Psoas muscle (tissue), 8 donors: ENCODE measurements around the gene KIAA0513. TPM values are rescaled to one million over a fixed set of nuclear protein-coding genes. Genes with fewer than 3 reads are reported as not detected.

Experiments used
- ATAC-seq, 4 donors: fragments of 200-7000 bp; cut with Tn5 transposase; one replicate each; pipeline ENCODE4 v1.9.1; 2020; ENCODE audit warnings: moderate library complexity in 3 of 4, mild to moderate bottlenecking in 2 of 4
- DNase-seq, 2 donors: peaks; one replicate each; pipeline ENCODE4 v3.0.0-alpha.2; 2020
- H3K27ac ChIP-seq: fragments of 200-600 bp; one replicate; pipeline ENCODE4 v1.8.0; 2022
- H3K27me3 ChIP-seq, 3 donors: fragments of 200-600 bp in 1 of 3; one replicate each; pipeline versions ENCODE4 v1.6.1 to v1.8.0; 2013 to 2022; ENCODE audit warnings: low read length in 2 of 3, mild to moderate bottlenecking in 2 of 3, moderate library complexity in 1 of 3; ENCODE audit not compliant: insufficient read depth in 3 of 3
- H3K36me3 ChIP-seq, 2 donors: fragments of 200-600 bp in 1 of 2; one replicate each; pipeline versions ENCODE4 v1.6.1 to v1.8.0; 2013 to 2022; ENCODE audit warnings: low read depth in 1 of 2, mild to moderate bottlenecking in 1 of 2, moderate library complexity in 1 of 2; ENCODE audit not compliant: insufficient read depth in 1 of 2
- H3K4me1 ChIP-seq: fragments of 200-600 bp; one replicate; pipeline ENCODE4 v1.8.0; 2022
- H3K4me3 ChIP-seq: fragments of 200-600 bp; one replicate; pipeline ENCODE4 v1.8.0; 2022; ENCODE audit warnings: mild to moderate bottlenecking
- H3K9me3 ChIP-seq: fragments of 200-600 bp; one replicate; pipeline ENCODE4 v1.8.0; 2022
- CTCF ChIP-seq: fragments of 200-600 bp; IDR thresholded peaks from one replicate; pipeline ENCODE4 v1.8.0; 2022; ENCODE audit warnings: antibody characterized with exemption
- WGBS, 3 donors: extraction: QIAGEN DNeasy Blood & Tissue Kit; methylation state at CpG; one replicate each; pipeline versions ENCODE4 v1.1.6 to v1.1.7; 2013; 5-methylcytosine and 5-hydroxymethylcytosine counted together
- intact Hi-C, 2 donors: fragments of 100-400 bp; cut with DNase I; formaldehyde crosslinking; loops; one replicate each; pipeline versions ENCODE4 v1.11.0 to v1.14.2; 2022
- polyA plus RNA-seq, 3 donors: library from polyadenylated mRNA; stranded (reverse); fragments of 200-250 nt; gene quantifications; one replicate each; pipeline ENCODE4 v1.2.3, GENCODE V29; 2013
- total RNA-seq, 4 donors: library from RNA; stranded (reverse); fragmentation: NEBNext Ultra II Directional in 2 of 4; extraction: Animal tissue kit (Norgen Biotek cat#: 25700) in 2 of 4; gene quantifications; one replicate each; pipeline versions ENCODE4 v1.2.1 to v1.2.4, GENCODE V29; 2021 to 2023
- donor health status: healthy with polysubstance abuse.
- donor health status: DM: no; HTN: no; CAD: no; lungs with moderate emphysema.
- donor health status: Bipolar disorder and iron deficiency.
- donor health status: healthy.
- donor health status: DM: yes; HTN: yes; CAD: no.
- donor health status: DM: no; HTN: no; CAD: no.
- donor health status: DM: no; HTN: no; CAD: no.
- donor health status: DM: yes; HTN: yes; CAD: no.

Gene KIAA0513
- total and polyA plus RNA-seq, 7 donors = 3.6 to 18.2 (median 12.9) TPM

- no peak overlapping the region for H3K27ac ChIP-seq
- H3K36me3 ChIP-seq = peaks cover 0 to 70% of the 10 kb centered on the region in 2 donors
- TF ChIP-seq CTCF = no peak
- no peaks in the 10 kb centered on the region for H3K27me3 ChIP-seq
- no peak overlapping the region for H3K4me3 ChIP-seq
- ATAC-seq = no peak
- no peaks in the 10 kb centered on the region for H3K9me3 ChIP-seq
- WGBS, 3 donors = 86 to 90% (median 90%) methylated on average over 27 of the region's 27 CpGs
- intact Hi-C loops = loop anchor here in 1 of 2 donors (10.0 kb wide), 2 partner anchors 65 to 95 kb away; no protein-coding TSS in a partner anchor
- peaks cover 48% of the 10 kb centered on the region for H3K4me1 ChIP-seq
- peak in 1 of 2 donors; percentile 28 for DNase-seq
Observed at GRCh38 chr16:84989749-84990620, 37.6 kb upstream of the KIAA0513 start.

GRCh38 chr16:84990782-84991181, 36.8 kb upstream of the KIAA0513 start:
- H3K36me3 ChIP-seq = peaks cover 0 to 78% of the 10 kb centered on the region in 2 donors
- H3K4me1 ChIP-seq = peaks cover 47% of the 10 kb centered on the region
- ATAC-seq (no peak), DNase-seq (peak in 1 of 2 donors; percentile 14)
- intact Hi-C loops = loop anchor here in 1 of 2 donors (10.0 kb wide), 1 partner anchor 64 kb away; no protein-coding TSS in a partner anchor
- H3K9me3 ChIP-seq = no peaks in the 10 kb centered on the region
- no peak for TF ChIP-seq CTCF
- no peaks in the 10 kb centered on the region for H3K27me3 ChIP-seq
- no peak overlapping the region for H3K27ac ChIP-seq
- 92 to 93% (median 93%) methylated on average over 9 of the region's 9 CpGs for WGBS, 3 donors
- H3K4me3 ChIP-seq = no peak overlapping the region

- Histone ChIP-seq H3K9me3 (no peaks in the 10 kb centered on the region), H3K36me3 (peaks cover 0 to 64% of the 10 kb centered on the region in 2 donors), H3K4me3 (no peak overlapping the region), H3K4me1 (peaks cover 33% of the 10 kb centered on the region), H3K27me3 (no peaks in the 10 kb centered on the region), H3K27ac (no peak overlapping the region)
- DNase-seq (no peak), ATAC-seq (no peak)
- WGBS, 3 donors = 57 to 70% (median 61%) methylated on average over 3 of the region's 3 CpGs
- TF ChIP-seq CTCF = no peak
- intact Hi-C loops = loop anchor here in 1 of 2 donors (10.0 kb wide), 1 partner anchor 62 kb away; no protein-coding TSS in a partner anchor
Observed at GRCh38 chr16:84992717-84993075, 34.9 kb upstream of the KIAA0513 start.

GRCh38 chr16:84993926-84994325, 33.7 kb upstream of the KIAA0513 start:
- ATAC-seq = no peak
- WGBS, 3 donors = 95 to 97% (median 95%) methylated on average over 8 of the region's 8 CpGs
- Histone ChIP-seq H3K36me3 (peaks cover 0 to 52% of the 10 kb centered on the region in 2 donors), H3K9me3 (no peaks in the 10 kb centered on the region), H3K4me3 (no peak overlapping the region), H3K4me1 (peaks cover 32% of the 10 kb centered on the region), H3K27me3 (no peaks in the 10 kb centered on the region), H3K27ac (peak overlapping the region; percentile 78)
- intact Hi-C loops = loop anchor here in 1 of 2 donors (10.0 kb wide), 1 partner anchor 61 kb away; no protein-coding TSS in a partner anchor
- TF ChIP-seq CTCF = no peak
- DNase-seq = peak in 1 of 2 donors; percentile 49
